GM12891 (cell line): ENCODE results near the gene WDR45B.

ENCODE experiments used
- POLR2AphosphoS5 ChIP-seq: IDR thresholded peaks from 2 replicates; pipeline ENCODE4 v1.6.1; 2011; ENCODE audit warnings: low read depth, low read length, control low read depth
- TAF1 ChIP-seq: IDR thresholded peaks from 2 replicates; pipeline ENCODE4 v1.6.1; 2011; ENCODE audit warnings: low read depth, low read length, control low read depth

DNA sequence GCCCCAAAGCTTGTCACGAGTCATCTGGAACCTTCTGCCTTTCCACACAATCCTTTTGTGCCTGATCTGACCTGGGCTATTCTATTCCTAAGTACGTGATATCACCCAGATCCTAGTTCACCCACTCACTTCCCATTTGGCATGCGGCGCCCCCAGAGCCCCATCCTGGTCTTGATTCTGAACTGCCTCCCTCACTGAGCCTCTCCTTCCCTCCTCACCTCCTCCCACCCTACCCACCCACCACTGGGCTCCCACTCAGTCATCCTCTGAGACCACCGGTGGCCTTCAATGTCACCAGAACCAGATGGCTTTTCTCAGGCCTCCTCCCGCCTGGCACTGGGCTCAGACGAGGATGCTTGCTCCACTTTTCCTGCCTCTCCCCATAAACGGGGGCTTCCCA is 18.5 kb downstream of the WDR45B start:
- TF ChIP-seq POLR2AphosphoS5 (no peak), TAF1 (no peak)
